ENCODE data around the gene MAPKAPK2. TPM values are rescaled to one million over a fixed set of nuclear protein-coding genes. Genes with fewer than 3 reads are reported as not detected.

Gene MAPKAPK2
- total RNA-seq, 6 experiments from 2014 or later, result 80.0 to 89.1 (median 86.0) TPM

GRCh38 chr1:206696812-206697585 lies 12.3 kb downstream of the MAPKAPK2 start:
- H3K4me3 Mint-ChIP-seq, result no peak overlapping the region
- no peak for DNase-seq
- H3K27me3 Mint-ChIP-seq (ENCODE audit: insufficient read depth), result 0 out of 2 replicates have a peak, but pooled peaks cover 2% of the 10 kb centered on the region
- TF ChIP-seq CTCF (IDR thresholded peaks at IDR 0.05), result no peak
- H3K4me1 Mint-ChIP-seq (ENCODE audit: low read depth), result peaks cover 80% of the 10 kb centered on the region
- no peaks in the 10 kb centered on the region for H3K9me3 Mint-ChIP-seq
- H3K36me3 Mint-ChIP-seq (ENCODE audit: low read depth), result peaks cover 11% of the 10 kb centered on the region; the same call in 1 of the 2 replicates
- peak overlapping the region; percentile 50 for H3K27ac Mint-ChIP-seq

GRCh38 chr1:206698011-206698410 lies 13.3 kb downstream of the MAPKAPK2 start:
- H3K4me1 Mint-ChIP-seq (ENCODE audit: low read depth), result peaks cover 80% of the 10 kb centered on the region
- no peaks in the 10 kb centered on the region for H3K27me3 Mint-ChIP-seq (ENCODE audit: insufficient read depth)
- no peak overlapping the region for H3K4me3 Mint-ChIP-seq
- no peaks in the 10 kb centered on the region for H3K9me3 Mint-ChIP-seq
- DNase-seq, result no peak
- no peak for TF ChIP-seq CTCF (IDR thresholded peaks at IDR 0.05)
- H3K27ac Mint-ChIP-seq, result no peak overlapping the region
- H3K36me3 Mint-ChIP-seq (ENCODE audit: low read depth), result peaks cover 11% of the 10 kb centered on the region; the same call in 1 of the 2 replicates

- peaks cover 80% of the 10 kb centered on the region for H3K4me1 Mint-ChIP-seq (ENCODE audit: low read depth)
- H3K9me3 Mint-ChIP-seq, result no peaks in the 10 kb centered on the region
- TF ChIP-seq CTCF (IDR thresholded peaks at IDR 0.05), result no peak
- no peak overlapping the region for H3K4me3 Mint-ChIP-seq
- H3K36me3 Mint-ChIP-seq (ENCODE audit: low read depth), result peaks cover 11% of the 10 kb centered on the region; the same call in 1 of the 2 replicates
- H3K27ac Mint-ChIP-seq, result peak overlapping the region; percentile 59
- no peaks in the 10 kb centered on the region for H3K27me3 Mint-ChIP-seq (ENCODE audit: insufficient read depth)
- no peak for DNase-seq
Observed at GRCh38 chr1:206699000-206699586, 14.4 kb downstream of the MAPKAPK2 start.

GRCh38 chr1:206699626-206700025 lies 14.9 kb downstream of the MAPKAPK2 start:
- Mint-ChIP-seq H3K27ac (peak overlapping the region; percentile 44), H3K36me3 (ENCODE audit: low read depth) (peaks cover 11% of the 10 kb centered on the region; the same call in 1 of the 2 replicates), H3K4me3 (no peak overlapping the region), H3K4me1 (ENCODE audit: low read depth) (peaks cover 80% of the 10 kb centered on the region), H3K9me3 (no peaks in the 10 kb centered on the region), H3K27me3 (ENCODE audit: insufficient read depth) (no peaks in the 10 kb centered on the region)
- no peak for TF ChIP-seq CTCF (IDR thresholded peaks at IDR 0.05)
- DNase-seq, result no peak

- Mint-ChIP-seq H3K9me3 (no peaks in the 10 kb centered on the region), H3K4me1 (ENCODE audit: low read depth) (peaks cover 80% of the 10 kb centered on the region), H3K36me3 (ENCODE audit: low read depth) (peaks cover 11% of the 10 kb centered on the region; the same call in 1 of the 2 replicates), H3K27ac (peak overlapping the region; percentile 58; the same call in 1 of the 2 replicates), H3K4me3 (no peak overlapping the region), H3K27me3 (ENCODE audit: insufficient read depth) (no peaks in the 10 kb centered on the region)
- no peak for DNase-seq
- TF ChIP-seq CTCF (IDR thresholded peaks at IDR 0.05), result no peak
Observed at GRCh38 chr1:206700445-206701036, 15.8 kb downstream of the MAPKAPK2 start.

All from HFFc6 (cell line).